ENCODE measurements around the gene CDC7. TPM values are rescaled to one million over a fixed set of nuclear protein-coding genes. Genes with fewer than 3 reads are reported as not detected.

CDC7 gene
- total RNA-seq, 3 donors from 2014 or later (not counting 1 experiment from before 2014, with no cell fraction given): 7.2 to 11.4 (median 7.9) TPM

GRCh38 chr1:91502672-91503184 is 2.1 kb downstream of the CDC7 start:
- ATAC-seq: no peak
- WGBS (ENCODE audit: insufficient coverage): 91% methylated on average over 1 of the region's 2 CpGs

GRCh38 chr1:91503332-91503900 is 2.8 kb downstream of the CDC7 start:
- ATAC-seq (no peak), DNase-seq (no peak)
- no peaks in the 10 kb centered on the region for H3K36me3 ChIP-seq (ENCODE audit: control insufficient read depth, insufficient read depth, low read length)
- Mint-ChIP-seq H3K9me3 (no peaks in the 10 kb centered on the region), H3K4me3 (no peak overlapping the region), H3K36me3 (no peaks in the 10 kb centered on the region), H3K4me1 (peaks cover 11 to 19% of the 10 kb centered on the region in 2 donors), H3K27me3 (ENCODE audit: low read depth in 2 of 2) (no peaks in the 10 kb centered on the region), H3K27ac (no peak overlapping the region)
- peaks cover 4% of the 10 kb centered on the region for H3K4me1 ChIP-seq (ENCODE audit: control insufficient read depth, insufficient read depth, low read length)
- no peaks in the 10 kb centered on the region for H3K9me3 ChIP-seq (ENCODE audit: control insufficient read depth, insufficient read depth, low read length)
- intact Hi-C loops (cut with micrococcal nuclease): no loop called here
- H3K27ac ChIP-seq (ENCODE audit: low read length): no peak overlapping the region
- no peak for TF ChIP-seq CTCF (IDR thresholded peaks at IDR 0.05)
- no peak overlapping the region for H3K4me3 ChIP-seq (ENCODE audit: low read length)
- H3K27me3 ChIP-seq (ENCODE audit: control insufficient read depth, insufficient read depth, low read length): no peaks in the 10 kb centered on the region

More at GRCh38 chr1:91502672-91503184, 2.1 kb downstream of the CDC7 start:
- H3K4me1 ChIP-seq (ENCODE audit: control insufficient read depth, insufficient read depth, low read length): peaks cover 4% of the 10 kb centered on the region
- H3K27me3 ChIP-seq (ENCODE audit: control insufficient read depth, insufficient read depth, low read length): no peaks in the 10 kb centered on the region
- no peaks in the 10 kb centered on the region for H3K36me3 ChIP-seq (ENCODE audit: control insufficient read depth, insufficient read depth, low read length)
- TF ChIP-seq CTCF (IDR thresholded peaks at IDR 0.05): no peak
- H3K4me3 Mint-ChIP-seq: peak overlapping the region; percentile 29
- H3K27me3 Mint-ChIP-seq (ENCODE audit: low read depth in 2 of 2): no peaks in the 10 kb centered on the region
- peaks cover 11 to 19% of the 10 kb centered on the region in 2 donors for H3K4me1 Mint-ChIP-seq
- H3K27ac ChIP-seq (ENCODE audit: low read length): no peak overlapping the region
- no peaks in the 10 kb centered on the region for H3K9me3 Mint-ChIP-seq
- H3K9me3 ChIP-seq (ENCODE audit: control insufficient read depth, insufficient read depth, low read length): no peaks in the 10 kb centered on the region
- DNase-seq: peak in 1 of 2 donors; percentile 27
- H3K4me3 ChIP-seq (ENCODE audit: low read length): no peak overlapping the region
- H3K27ac Mint-ChIP-seq: peak overlapping the region in 1 of 2 donors; percentile 2
- intact Hi-C loops (cut with micrococcal nuclease): no loop called here
- no peaks in the 10 kb centered on the region for H3K36me3 Mint-ChIP-seq

- Mint-ChIP-seq H3K4me3 (no peak overlapping the region), H3K27me3 (ENCODE audit: low read depth in 2 of 2) (no peaks in the 10 kb centered on the region), H3K36me3 (no peaks in the 10 kb centered on the region), H3K27ac (no peak overlapping the region), H3K9me3 (no peaks in the 10 kb centered on the region), H3K4me1 (peaks cover 11 to 19% of the 10 kb centered on the region in 2 donors)
- H3K4me3 ChIP-seq (ENCODE audit: low read length): no peak overlapping the region
- H3K36me3 ChIP-seq (ENCODE audit: control insufficient read depth, insufficient read depth, low read length): peaks cover 3% of the 10 kb centered on the region
- intact Hi-C loops (cut with micrococcal nuclease): no loop called here
- H3K9me3 ChIP-seq (ENCODE audit: control insufficient read depth, insufficient read depth, low read length): no peaks in the 10 kb centered on the region
- DNase-seq: no peak
- no peak overlapping the region for H3K27ac ChIP-seq (ENCODE audit: low read length)
- H3K4me1 ChIP-seq (ENCODE audit: control insufficient read depth, insufficient read depth, low read length): peaks cover 4% of the 10 kb centered on the region
- TF ChIP-seq CTCF (IDR thresholded peaks at IDR 0.05): no peak
- no peaks in the 10 kb centered on the region for H3K27me3 ChIP-seq (ENCODE audit: control insufficient read depth, insufficient read depth, low read length)
- ATAC-seq: no peak
- 100% methylated on average over 1 of the region's 1 CpG for WGBS (ENCODE audit: insufficient coverage)
Observed at GRCh38 chr1:91503975-91504530, 3.4 kb downstream of the CDC7 start.

Measured in natural killer cell (primary cell).